Measurements from ENCODE around the gene FBXL20. TPM values are rescaled to one million over a fixed set of nuclear protein-coding genes. Genes with fewer than 3 reads are reported as not detected.

FBXL20 gene
- total RNA-seq, 1 donor, result 16.0 TPM

DNA sequence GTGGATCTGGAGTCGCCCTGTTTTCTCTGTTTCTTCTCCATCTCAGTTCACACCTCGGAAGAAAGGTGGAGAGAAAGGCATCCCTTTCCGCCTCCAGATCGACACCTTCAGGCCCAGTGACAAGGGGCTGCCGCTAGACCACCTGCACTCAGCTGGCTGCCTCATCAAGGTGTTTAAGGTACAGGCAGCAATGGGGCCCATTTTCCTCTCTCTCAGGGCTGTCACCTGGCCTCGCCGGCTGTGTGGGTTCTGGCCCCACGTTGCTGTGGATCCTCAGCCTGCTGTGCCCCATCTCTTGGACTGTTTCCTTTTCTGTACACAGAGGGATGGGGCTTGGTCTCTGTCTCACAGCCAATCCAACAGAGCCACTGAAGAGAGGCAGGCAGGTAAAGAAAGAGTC, 158.3 kb downstream of the FBXL20 start:
- DNase-seq (ENCODE audit: low read depth), result no peak
- no peak overlapping the region for H3K4me3 ChIP-seq (ENCODE audit: low read depth, low read length)
- TF ChIP-seq, protein P1, sequence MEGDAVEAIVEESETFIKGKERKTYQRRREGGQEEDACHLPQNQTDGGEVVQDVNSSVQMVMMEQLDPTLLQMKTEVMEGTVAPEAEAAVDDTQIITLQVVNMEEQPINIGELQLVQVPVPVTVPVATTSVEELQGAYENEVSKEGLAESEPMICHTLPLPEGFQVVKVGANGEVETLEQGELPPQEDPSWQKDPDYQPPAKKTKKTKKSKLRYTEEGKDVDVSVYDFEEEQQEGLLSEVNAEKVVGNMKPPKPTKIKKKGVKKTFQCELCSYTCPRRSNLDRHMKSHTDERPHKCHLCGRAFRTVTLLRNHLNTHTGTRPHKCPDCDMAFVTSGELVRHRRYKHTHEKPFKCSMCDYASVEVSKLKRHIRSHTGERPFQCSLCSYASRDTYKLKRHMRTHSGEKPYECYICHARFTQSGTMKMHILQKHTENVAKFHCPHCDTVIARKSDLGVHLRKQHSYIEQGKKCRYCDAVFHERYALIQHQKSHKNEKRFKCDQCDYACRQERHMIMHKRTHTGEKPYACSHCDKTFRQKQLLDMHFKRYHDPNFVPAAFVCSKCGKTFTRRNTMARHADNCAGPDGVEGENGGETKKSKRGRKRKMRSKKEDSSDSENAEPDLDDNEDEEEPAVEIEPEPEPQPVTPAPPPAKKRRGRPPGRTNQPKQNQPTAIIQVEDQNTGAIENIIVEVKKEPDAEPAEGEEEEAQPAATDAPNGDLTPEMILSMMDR (IDR thresholded peaks at IDR 0.05; ENCODE audit: insufficient read depth, low read depth, low read length), result no peak

DNA sequence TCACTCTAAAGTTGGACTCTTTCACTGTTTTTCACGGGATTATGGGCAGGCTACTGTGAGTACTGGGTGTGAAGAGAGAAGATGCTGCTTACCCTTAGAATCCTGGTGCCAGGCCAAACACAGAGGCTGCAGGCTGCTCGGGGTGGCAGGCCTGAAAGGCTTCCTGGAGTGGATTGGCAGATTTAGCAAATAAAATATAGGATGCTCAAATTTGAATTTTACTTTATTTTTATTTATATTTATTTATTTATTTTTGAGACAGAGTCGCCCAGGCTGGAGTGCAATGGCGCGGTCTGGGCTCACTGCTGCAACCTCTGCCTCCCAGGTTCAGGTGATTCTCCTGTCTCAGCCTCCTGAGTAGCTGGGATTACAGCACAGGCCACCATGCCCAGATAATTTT, 160.8 kb downstream of the FBXL20 start:
- H3K4me3 ChIP-seq (ENCODE audit: low read depth, low read length), result no peak overlapping the region
- no peak for DNase-seq (ENCODE audit: low read depth)
- TF ChIP-seq, protein P1 (IDR thresholded peaks at IDR 0.05; ENCODE audit: insufficient read depth, low read depth, low read length), result no peak

DNA sequence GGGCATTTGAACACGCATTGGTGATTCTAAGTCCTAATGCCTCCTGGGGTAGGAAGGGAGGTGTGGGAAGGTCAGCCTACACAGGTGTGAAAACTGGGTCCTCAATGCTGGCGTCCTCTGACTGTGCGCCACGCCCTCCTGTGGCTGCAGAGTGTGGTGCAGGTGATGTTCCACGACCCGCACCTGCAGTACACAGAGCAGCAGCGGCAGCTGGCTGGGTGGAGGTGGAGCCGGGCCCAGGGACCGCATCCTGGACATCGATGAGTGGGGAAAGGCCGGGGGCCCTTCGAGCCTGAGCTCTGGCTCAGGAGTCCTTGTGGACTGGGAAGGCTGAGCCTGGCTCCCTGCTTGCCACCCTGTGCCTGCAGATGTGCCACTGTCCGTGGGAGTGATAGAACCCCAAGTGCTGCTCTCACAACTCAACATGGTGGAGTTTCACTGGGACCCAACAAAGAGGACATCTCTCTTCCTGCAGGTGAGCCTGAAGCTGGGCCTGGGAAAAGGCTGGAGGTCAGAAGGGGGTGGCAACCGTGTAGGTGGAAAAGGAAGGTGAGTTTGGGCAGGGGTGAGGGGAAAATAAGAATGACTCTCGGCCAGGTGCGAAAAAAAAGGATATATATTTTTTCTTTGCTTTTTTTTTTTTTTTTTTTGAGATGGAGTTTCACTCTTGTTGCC, 161.6 kb downstream of the FBXL20 start:
- H3K4me3 ChIP-seq (ENCODE audit: low read depth, low read length), result no peak overlapping the region
- TF ChIP-seq, protein P1 (IDR thresholded peaks at IDR 0.05; ENCODE audit: insufficient read depth, low read depth, low read length), result peak; percentile 67
- no peak for DNase-seq (ENCODE audit: low read depth)

DNA sequence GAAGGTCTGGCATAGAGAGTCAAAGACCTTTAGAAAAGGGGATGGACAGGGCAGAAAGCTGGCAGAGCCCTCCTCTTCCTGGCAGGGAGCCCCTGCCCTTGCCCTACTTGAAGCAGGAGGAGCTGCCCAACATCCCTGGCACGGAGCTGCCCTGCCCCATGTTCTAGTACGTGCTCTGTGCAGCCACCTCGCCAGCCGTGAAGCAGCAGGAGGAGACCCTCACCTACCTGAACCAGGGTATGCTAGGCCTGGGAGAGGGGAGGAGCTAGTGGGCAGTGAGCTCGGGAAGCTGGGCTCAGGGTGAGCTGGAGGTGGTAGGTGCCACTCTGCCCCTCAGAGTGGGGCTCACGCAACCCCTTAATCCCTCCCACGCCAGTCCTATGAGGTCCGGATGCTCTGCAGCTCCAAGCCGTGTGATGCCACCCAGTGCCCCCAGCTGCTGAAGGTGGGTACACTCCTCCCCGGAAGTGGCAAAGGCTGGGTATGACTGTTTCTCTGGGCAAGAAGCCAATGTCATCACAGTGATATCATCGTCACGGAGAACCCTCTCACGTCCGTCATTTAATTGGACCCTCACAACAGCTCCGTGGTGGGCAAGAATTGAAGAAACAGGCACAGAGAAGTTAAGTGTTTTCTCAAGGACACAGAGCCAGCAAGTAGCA, 163.0 kb downstream of the FBXL20 start:
- TF ChIP-seq, protein P1 (IDR thresholded peaks at IDR 0.05; ENCODE audit: insufficient read depth, low read depth, low read length), result no peak
- no peak overlapping the region for H3K4me3 ChIP-seq (ENCODE audit: low read depth, low read length)
- no peak for DNase-seq (ENCODE audit: low read depth)

DNA sequence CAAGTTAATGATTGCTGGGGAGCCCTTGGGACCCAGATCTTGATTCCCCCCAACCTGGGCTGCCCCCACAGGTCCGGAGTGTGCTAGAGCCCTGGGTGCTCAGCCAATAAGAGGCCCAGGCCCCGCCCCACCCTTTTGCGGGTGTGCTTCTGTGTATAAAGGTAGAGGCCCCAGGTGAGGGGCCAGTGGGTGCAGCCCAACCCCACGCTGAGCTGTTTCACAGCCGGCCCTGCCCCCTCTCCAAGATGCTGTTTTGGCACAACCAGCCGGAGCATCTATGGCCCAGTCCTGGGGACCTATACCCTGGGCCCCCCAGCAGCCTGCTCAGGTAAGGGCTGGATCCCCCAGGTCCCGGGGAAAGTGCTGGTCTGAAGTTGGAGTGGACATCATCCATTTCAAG, 163.8 kb downstream of the FBXL20 start:
- no peak overlapping the region for H3K4me3 ChIP-seq (ENCODE audit: low read depth, low read length)
- DNase-seq (ENCODE audit: low read depth), result no peak
- TF ChIP-seq, protein P1 (IDR thresholded peaks at IDR 0.05; ENCODE audit: insufficient read depth, low read depth, low read length), result no peak

DNA sequence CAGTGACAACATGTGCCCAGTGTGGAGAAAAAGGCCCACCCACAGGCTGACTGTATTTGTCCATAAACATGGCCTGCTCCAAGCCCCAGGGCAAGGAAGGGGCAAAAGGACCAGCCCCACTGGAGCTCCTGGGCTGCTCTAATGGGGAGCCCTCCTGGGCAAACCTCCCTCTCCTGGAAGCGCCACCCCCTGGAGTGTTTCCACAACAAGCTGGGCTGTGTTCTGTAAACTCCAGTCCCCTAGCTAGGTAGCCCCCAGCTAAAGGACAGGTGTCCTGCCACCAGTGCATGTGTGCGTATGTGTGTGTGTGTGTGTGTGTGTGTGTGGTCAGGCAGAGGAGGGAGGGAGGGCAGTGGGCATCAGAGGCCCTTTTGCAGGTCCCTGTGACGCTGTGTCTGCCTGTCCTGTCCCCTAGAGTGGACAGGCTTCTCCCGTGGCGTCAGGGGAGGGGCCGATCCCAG, 164.4 kb downstream of the FBXL20 start:
- H3K4me3 ChIP-seq (ENCODE audit: low read depth, low read length), result no peak overlapping the region
- TF ChIP-seq, protein P1 (IDR thresholded peaks at IDR 0.05; ENCODE audit: insufficient read depth, low read depth, low read length), result no peak
- DNase-seq (ENCODE audit: low read depth), result no peak

All from fibroblast of villous mesenchyme (primary cell).